ENCODE results near the gene ADGRB3. TPM values are rescaled to one million over a fixed set of nuclear protein-coding genes. Genes with fewer than 3 reads are reported as not detected.

Gene ADGRB3
- total RNA-seq, 2 experiments from 2014 or later: not detected

DNA sequence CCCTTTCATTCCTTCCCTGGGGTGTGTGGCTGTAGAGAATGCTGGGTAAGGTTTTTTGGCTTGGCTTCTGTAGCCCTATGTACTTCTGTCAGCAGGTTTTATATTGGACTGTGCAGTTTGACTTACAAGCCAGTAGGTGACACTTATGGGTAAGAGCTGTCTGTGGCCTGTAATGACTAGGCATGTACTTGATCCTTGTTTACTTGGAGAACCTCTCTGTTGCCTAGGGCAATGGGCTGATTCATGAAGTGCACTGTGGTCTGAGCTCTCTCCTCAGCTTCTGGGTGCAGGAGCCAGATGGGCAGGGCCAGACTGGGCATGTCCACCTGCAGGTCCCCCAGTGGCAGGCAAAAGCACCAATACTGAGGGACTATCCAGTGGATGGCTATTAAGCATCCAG is 544.6 kb downstream of the ADGRB3 start:
- H3K4me3 Mint-ChIP-seq: no peak overlapping the region
- H3K27ac Mint-ChIP-seq: no peak overlapping the region
- intact Hi-C loops (cut with micrococcal nuclease): no loop called here
- H3K9me3 Mint-ChIP-seq: peaks cover 2% of the 10 kb centered on the region
- no peaks in the 10 kb centered on the region for H3K4me1 Mint-ChIP-seq (ENCODE audit: low read depth)
- H3K27me3 Mint-ChIP-seq (ENCODE audit: low read depth): no peaks in the 10 kb centered on the region
- no peaks in the 10 kb centered on the region for H3K36me3 Mint-ChIP-seq (ENCODE audit: low read depth)
- CTCF ChIA-PET: no interaction called here
- no peak for DNase-seq

DNA sequence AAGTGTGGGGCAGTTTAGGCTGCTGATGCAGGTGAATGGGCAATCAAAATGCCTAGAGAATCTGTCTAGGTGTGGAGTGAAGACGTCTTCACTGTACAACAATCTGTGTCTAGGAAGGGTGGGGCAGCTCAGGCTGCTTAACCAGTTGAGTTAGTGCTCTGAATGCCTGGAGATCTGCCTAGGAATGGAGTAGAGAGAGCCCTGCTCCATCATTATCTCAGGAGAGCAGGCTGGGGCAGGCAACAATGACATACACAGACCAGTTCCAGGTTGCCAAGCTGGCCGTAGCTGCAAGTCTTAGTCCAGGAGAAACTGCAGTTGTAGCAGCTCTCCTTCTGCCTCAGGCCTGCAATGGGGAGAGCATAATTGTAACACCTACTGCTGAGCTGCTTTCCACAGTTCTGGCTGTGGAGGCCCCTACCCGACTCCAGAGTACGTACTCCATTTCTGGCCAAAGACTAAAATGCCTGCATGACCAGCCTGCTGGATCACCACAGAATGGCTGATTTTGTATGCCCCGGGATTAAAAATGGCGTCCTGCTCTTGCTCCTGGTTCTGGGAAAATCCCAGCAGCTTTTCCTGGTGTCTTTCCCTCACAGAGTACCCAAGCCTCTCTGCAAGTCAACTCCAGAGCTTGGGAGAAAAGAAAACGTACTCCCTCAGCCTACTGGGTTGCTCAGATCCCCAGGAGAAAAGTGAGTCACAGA is 545.4 kb downstream of the ADGRB3 start:
- DNase-seq: no peak
- CTCF ChIA-PET: no interaction called here
- H3K4me1 Mint-ChIP-seq (ENCODE audit: low read depth): no peaks in the 10 kb centered on the region
- no peak overlapping the region for H3K27ac Mint-ChIP-seq
- H3K4me3 Mint-ChIP-seq: no peak overlapping the region
- peaks cover 2% of the 10 kb centered on the region for H3K9me3 Mint-ChIP-seq
- H3K27me3 Mint-ChIP-seq (ENCODE audit: low read depth): no peaks in the 10 kb centered on the region
- intact Hi-C loops (cut with micrococcal nuclease): no loop called here
- no peaks in the 10 kb centered on the region for H3K36me3 Mint-ChIP-seq (ENCODE audit: low read depth)

DNA sequence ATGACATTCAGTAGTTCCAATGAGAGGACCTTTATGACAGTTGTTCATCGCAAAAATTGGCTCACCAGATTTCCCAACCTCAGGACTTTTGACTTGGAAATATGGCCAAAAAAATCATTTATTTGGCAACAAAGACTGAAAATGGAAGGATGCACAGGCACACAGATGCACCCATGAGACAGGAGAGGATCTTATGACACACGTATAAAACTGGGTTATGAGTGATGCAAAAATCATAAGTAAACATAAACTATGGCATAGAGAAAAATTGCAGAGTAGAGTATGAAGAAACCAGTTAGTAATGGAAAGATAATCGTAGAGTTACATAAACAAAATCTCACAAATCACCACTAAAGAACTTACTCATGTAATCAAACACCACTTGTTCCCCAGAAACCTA is 546.9 kb downstream of the ADGRB3 start:
- H3K9me3 Mint-ChIP-seq: no peaks in the 10 kb centered on the region
- H3K27ac Mint-ChIP-seq: no peak overlapping the region
- no peak overlapping the region for H3K4me3 Mint-ChIP-seq
- no peaks in the 10 kb centered on the region for H3K27me3 Mint-ChIP-seq (ENCODE audit: low read depth)
- no peaks in the 10 kb centered on the region for H3K4me1 Mint-ChIP-seq (ENCODE audit: low read depth)
- intact Hi-C loops (cut with micrococcal nuclease): no loop called here
- no peak for DNase-seq
- CTCF ChIA-PET: no interaction called here
- H3K36me3 Mint-ChIP-seq (ENCODE audit: low read depth): no peaks in the 10 kb centered on the region

DNA sequence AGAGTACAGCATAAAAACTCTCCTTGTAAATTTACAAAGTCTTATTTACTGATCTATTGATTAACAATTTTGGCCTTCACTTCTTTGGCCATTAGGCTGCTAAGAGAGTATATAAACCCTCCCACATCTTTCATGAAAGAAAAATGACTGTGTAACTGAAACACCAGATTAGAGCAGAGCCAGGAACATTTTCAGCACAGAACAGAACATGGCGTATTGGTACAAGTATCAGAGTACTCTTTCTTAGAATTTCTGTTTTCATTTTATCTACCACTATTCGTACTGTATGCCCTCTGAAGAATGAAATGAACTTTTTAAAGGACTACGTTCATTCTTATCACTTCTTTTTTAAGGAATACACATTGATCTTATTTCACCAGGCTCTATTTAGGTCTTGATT is 550.2 kb downstream of the ADGRB3 start:
- intact Hi-C loops (cut with micrococcal nuclease): no loop called here
- Mint-ChIP-seq H3K9me3 (no peaks in the 10 kb centered on the region), H3K27ac (no peak overlapping the region), H3K4me3 (no peak overlapping the region), H3K4me1 (ENCODE audit: low read depth) (no peaks in the 10 kb centered on the region), H3K36me3 (ENCODE audit: low read depth) (no peaks in the 10 kb centered on the region), H3K27me3 (ENCODE audit: low read depth) (no peaks in the 10 kb centered on the region)
- CTCF ChIA-PET: no interaction called here
- DNase-seq: no peak

DNA sequence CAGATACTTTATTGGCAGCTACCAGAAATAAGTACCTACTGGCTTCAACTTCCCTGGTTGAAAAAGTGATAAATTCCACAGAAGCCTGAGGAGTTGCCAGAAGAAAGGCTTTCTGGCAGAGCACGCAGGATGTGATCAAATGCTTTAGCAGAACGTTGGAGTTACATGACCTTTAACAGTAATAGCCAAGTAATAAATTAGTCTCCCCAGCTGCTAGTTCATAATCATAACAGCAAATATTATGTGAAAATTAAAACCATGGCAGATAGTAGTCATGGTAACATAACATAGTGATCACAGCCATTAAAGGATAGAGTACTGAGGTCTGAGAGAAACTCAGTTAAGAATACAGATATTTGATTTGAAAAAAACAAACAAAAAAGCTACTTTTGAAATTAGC is 567.7 kb downstream of the ADGRB3 start:
- intact Hi-C loops (cut with micrococcal nuclease): no loop called here
- Mint-ChIP-seq H3K4me3 (no peak overlapping the region), H3K27me3 (ENCODE audit: low read depth) (peaks cover 2% of the 10 kb centered on the region), H3K27ac (no peak overlapping the region), H3K9me3 (no peaks in the 10 kb centered on the region), H3K36me3 (ENCODE audit: low read depth) (no peaks in the 10 kb centered on the region), H3K4me1 (ENCODE audit: low read depth) (no peaks in the 10 kb centered on the region)
- CTCF ChIA-PET: interaction anchor here (0.6 kb wide), 1 partner anchor 368 kb away, joined by 3 read pairs; no protein-coding TSS in a partner anchor
- DNase-seq: no peak

DNA sequence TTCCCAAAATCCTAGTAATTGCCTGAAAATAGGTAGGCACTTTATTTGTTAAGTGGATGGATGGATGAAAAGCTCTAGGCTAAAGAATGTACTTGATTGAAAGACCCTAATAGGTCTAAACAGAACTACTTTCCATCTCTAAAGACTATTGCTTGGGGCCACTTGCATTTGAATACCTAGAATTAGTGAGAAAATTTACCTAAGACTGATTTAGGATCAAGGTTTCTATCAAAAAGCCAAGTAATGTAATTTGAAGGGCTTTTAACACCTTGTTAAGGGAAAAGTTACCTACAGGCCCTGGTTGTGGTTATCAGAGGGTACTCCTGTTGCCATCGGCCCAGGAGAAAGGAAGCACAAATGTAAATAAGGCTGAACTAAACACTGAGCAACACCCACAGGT is 581.0 kb downstream of the ADGRB3 start:
- H3K27me3 Mint-ChIP-seq (ENCODE audit: low read depth): no peaks in the 10 kb centered on the region
- no peaks in the 10 kb centered on the region for H3K4me1 Mint-ChIP-seq (ENCODE audit: low read depth)
- no peak overlapping the region for H3K27ac Mint-ChIP-seq
- H3K9me3 Mint-ChIP-seq: no peaks in the 10 kb centered on the region
- intact Hi-C loops (cut with micrococcal nuclease): no loop called here
- H3K36me3 Mint-ChIP-seq (ENCODE audit: low read depth): no peaks in the 10 kb centered on the region
- CTCF ChIA-PET: no interaction called here
- H3K4me3 Mint-ChIP-seq: no peak overlapping the region
- no peak for DNase-seq

DNA sequence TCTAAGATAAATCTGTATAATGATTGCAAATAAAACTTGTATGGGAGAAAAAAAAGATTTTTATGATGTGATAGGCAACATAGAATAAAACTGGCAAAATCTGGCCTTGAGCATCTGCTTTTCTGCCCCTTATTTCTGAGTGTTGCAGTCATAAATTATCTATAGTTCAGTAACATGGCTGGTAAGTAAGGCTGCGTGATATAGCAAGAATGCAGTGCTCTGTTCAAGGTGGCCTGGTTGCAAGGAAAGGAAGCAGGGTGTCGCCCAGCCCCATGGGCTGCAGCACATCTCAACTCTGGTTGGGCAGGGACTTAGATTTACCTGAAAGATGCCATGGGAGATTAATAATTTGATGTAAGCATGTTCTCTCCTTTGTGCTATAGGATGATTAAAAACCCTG is 582.3 kb downstream of the ADGRB3 start:
- CTCF ChIA-PET: no interaction called here
- H3K36me3 Mint-ChIP-seq (ENCODE audit: low read depth): no peaks in the 10 kb centered on the region
- no peaks in the 10 kb centered on the region for H3K9me3 Mint-ChIP-seq
- H3K4me1 Mint-ChIP-seq (ENCODE audit: low read depth): no peaks in the 10 kb centered on the region
- no peak for DNase-seq
- intact Hi-C loops (cut with micrococcal nuclease): no loop called here
- no peaks in the 10 kb centered on the region for H3K27me3 Mint-ChIP-seq (ENCODE audit: low read depth)
- no peak overlapping the region for H3K4me3 Mint-ChIP-seq
- no peak overlapping the region for H3K27ac Mint-ChIP-seq

DNA sequence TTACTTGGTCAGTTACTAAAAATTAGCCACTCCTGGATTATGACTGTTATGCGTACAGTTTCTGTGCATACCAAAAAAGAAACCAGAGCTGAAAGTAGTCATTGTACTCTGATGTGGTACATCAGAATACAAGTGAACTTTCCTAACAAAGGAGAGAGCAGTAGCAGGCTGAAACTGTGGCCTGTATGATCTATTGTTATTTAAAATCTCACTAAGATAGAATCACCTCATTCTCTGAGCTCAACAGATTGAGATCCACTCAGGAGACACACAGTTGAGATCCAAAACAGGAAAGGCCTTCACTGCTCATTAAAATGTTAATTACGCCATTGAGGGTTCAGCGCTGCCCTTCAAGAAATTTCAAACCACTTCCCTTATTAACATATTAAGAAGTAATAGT is 585.3 kb downstream of the ADGRB3 start:
- Mint-ChIP-seq H3K27me3 (ENCODE audit: low read depth) (no peaks in the 10 kb centered on the region), H3K36me3 (ENCODE audit: low read depth) (no peaks in the 10 kb centered on the region), H3K4me3 (no peak overlapping the region), H3K4me1 (ENCODE audit: low read depth) (no peaks in the 10 kb centered on the region), H3K9me3 (no peaks in the 10 kb centered on the region), H3K27ac (no peak overlapping the region)
- CTCF ChIA-PET: no interaction called here
- intact Hi-C loops (cut with micrococcal nuclease): no loop called here
- no peak for DNase-seq

DNA sequence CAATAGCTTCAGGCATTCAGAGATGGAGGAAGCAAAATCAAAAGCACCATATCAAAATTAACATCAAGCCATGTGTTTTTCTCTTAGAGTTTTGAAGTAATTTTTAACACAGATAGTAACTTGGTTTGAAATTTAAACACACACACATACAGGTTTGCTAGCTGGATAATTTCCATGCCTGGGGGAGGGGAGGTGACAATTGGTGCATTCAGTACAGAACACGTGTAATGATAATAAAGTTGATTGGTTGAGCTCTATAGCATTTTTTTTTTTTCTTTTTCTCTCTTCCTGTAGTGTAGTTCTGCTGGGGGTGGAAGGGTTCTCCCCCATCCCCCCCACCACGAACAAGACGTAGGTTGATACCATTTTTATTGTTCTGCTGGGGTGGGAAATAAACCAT is 596.9 kb downstream of the ADGRB3 start:
- intact Hi-C loops (cut with micrococcal nuclease): no loop called here
- Mint-ChIP-seq H3K4me3 (no peak overlapping the region), H3K27me3 (ENCODE audit: low read depth) (peaks cover 2% of the 10 kb centered on the region), H3K9me3 (peaks cover 6% of the 10 kb centered on the region), H3K4me1 (ENCODE audit: low read depth) (no peaks in the 10 kb centered on the region), H3K36me3 (ENCODE audit: low read depth) (no peaks in the 10 kb centered on the region), H3K27ac (no peak overlapping the region)
- DNase-seq: no peak
- CTCF ChIA-PET: no interaction called here

DNA sequence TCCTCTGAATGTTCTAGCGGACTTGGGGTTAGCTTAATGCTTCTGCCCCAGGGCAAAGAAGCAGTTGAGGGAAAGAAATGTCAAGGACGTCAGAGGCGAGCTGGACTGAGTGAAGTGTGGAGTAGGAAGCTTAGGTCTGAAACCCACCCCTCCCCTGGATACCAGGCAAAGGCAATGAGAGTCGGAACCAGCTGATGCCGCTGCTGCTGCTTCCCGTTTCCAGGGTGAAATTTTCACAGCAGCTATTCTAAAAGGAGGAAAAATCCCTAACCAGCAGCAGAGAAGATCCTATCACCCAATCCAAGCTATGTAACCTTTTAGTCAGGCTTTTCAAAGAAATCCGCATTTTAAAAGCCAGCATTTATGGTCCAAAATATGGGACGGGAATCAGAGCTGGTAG is 597.4 kb downstream of the ADGRB3 start:
- Mint-ChIP-seq H3K4me3 (no peak overlapping the region), H3K4me1 (ENCODE audit: low read depth) (no peaks in the 10 kb centered on the region), H3K27me3 (ENCODE audit: low read depth) (peaks cover 2% of the 10 kb centered on the region), H3K36me3 (ENCODE audit: low read depth) (no peaks in the 10 kb centered on the region), H3K27ac (no peak overlapping the region), H3K9me3 (peaks cover 6% of the 10 kb centered on the region)
- CTCF ChIA-PET: no interaction called here
- intact Hi-C loops (cut with micrococcal nuclease): no loop called here
- DNase-seq: no peak

DNA sequence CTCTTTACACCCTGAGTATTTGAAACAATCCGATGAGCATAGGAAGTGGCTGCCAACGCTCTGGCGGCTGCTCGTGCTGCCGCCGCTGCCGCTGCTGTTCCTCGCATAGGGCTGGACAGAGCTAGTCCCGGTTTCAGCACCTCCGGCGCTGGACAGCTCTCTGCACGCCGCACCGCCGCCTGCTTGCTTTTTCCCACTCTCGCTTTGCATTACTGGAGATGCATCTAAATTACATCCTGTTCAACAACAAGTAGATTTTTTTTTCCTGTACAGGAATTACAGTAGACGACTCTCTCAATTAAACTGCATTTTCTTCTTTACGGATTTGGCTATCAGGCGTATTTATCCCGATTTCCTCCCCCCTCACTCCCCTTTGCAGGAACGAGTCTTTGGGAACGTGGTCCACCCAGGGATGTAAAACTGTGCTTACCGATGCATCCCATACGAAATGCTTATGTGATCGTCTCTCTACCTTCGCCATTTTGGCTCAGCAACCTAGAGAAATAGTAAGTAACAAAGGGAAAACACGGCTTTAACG is 597.9 kb downstream of the ADGRB3 start:
- intact Hi-C loops (cut with micrococcal nuclease): no loop called here
- DNase-seq: peak; percentile 66
- CTCF ChIA-PET: no interaction called here
- Mint-ChIP-seq H3K4me3 (no peak overlapping the region), H3K36me3 (ENCODE audit: low read depth) (no peaks in the 10 kb centered on the region), H3K9me3 (peaks cover 6% of the 10 kb centered on the region), H3K4me1 (ENCODE audit: low read depth) (no peaks in the 10 kb centered on the region), H3K27ac (no peak overlapping the region), H3K27me3 (ENCODE audit: low read depth) (peaks cover 2% of the 10 kb centered on the region)

DNA sequence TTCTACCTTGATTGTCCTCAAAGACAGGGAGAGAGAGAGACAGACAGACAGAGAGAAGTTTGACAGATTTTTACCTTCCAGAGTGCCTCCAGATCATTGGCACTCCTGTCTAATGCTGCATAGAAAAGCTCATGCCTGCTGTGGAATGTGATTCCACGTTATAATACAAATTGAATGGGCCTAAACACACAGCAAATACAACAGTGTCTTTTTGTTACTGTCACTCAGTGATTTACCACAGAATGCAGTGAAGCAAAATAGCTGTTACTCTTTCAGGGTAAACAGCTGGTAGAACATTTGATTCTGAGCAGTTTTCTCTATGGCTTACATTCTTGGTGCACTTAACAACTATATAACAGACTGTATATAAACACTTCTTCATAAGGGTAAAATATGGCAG is 603.0 kb downstream of the ADGRB3 start:
- no peaks in the 10 kb centered on the region for H3K36me3 Mint-ChIP-seq (ENCODE audit: low read depth)
- no peaks in the 10 kb centered on the region for H3K27me3 Mint-ChIP-seq (ENCODE audit: low read depth)
- no peaks in the 10 kb centered on the region for H3K9me3 Mint-ChIP-seq
- intact Hi-C loops (cut with micrococcal nuclease): no loop called here
- no peak for DNase-seq
- CTCF ChIA-PET: interaction anchor here (0.6 kb wide), 1 partner anchor 73 kb away, joined by 3 read pairs; no protein-coding TSS in a partner anchor
- no peak overlapping the region for H3K27ac Mint-ChIP-seq
- H3K4me1 Mint-ChIP-seq (ENCODE audit: low read depth): no peaks in the 10 kb centered on the region
- no peak overlapping the region for H3K4me3 Mint-ChIP-seq

DNA sequence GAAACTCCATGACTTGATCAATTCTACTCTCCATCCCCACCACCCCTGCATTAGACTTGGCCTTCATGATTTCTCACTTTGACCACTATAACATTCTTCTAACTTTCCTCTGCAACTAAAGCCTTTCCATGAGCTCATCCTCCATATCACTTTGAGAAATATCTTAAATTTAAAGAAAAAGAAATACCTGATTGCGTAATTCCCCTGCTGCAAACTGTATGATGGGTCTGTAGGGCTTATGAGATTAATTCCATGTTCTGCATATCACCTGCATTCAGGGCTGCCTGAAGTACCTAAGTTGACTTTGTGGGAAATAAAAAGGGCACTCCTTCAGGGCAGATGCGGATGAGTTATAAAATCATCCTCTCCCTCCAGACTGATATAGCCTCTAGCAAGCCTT is 611.9 kb downstream of the ADGRB3 start:
- no peaks in the 10 kb centered on the region for H3K4me1 Mint-ChIP-seq (ENCODE audit: low read depth)
- H3K4me3 Mint-ChIP-seq: no peak overlapping the region
- DNase-seq: no peak
- H3K36me3 Mint-ChIP-seq (ENCODE audit: low read depth): no peaks in the 10 kb centered on the region
- intact Hi-C loops (cut with micrococcal nuclease): no loop called here
- no peak overlapping the region for H3K27ac Mint-ChIP-seq
- H3K9me3 Mint-ChIP-seq: no peaks in the 10 kb centered on the region
- no peaks in the 10 kb centered on the region for H3K27me3 Mint-ChIP-seq (ENCODE audit: low read depth)
- CTCF ChIA-PET: no interaction called here
